ENCODE results near the gene SIKE1. TPM values are rescaled to one million over a fixed set of nuclear protein-coding genes. Genes with fewer than 3 reads are reported as not detected.
A peak's percentile ranks its signal among the peaks of the same experiment; 100 is the strongest.
"Not testable (repeated sequence)": the region's sequence is repeated elsewhere in the genome, so short reads cannot be mapped to it uniquely, and the experiment has no call there.

The SIKE1 gene
- total RNA-seq, 1 experiment from 2014 or later = 60.7 TPM

GRCh38 chr1:114779722-114780121 lies 763 bp downstream of the SIKE1 start:
- CTCF ChIA-PET = no interaction called here
- BruUV-seq (replicated peaks) = no TSS peak
- no peaks in the 10 kb centered on the region for H3K9me2 ChIP-seq (ENCODE audit: insufficient read depth)

GRCh38 chr1:114776726-114777125 lies 3.8 kb downstream of the SIKE1 start:
- Histone ChIP-seq H3K79me2 (ENCODE audit: insufficient read depth, low read length) (peaks cover 32% of the 10 kb centered on the region), H3K36me3 (ENCODE audit: control insufficient read depth in 1 of 2, insufficient read depth in 2 of 2, low read length in 2 of 2) (peaks cover 17 to 25% of the 10 kb centered on the region in 2 experiments; a peak in 3 of 4 replicates), H3K4me1 (ENCODE audit: control insufficient read depth in 1 of 2, insufficient read depth in 2 of 2, low read length in 2 of 2) (peaks cover 4 to 13% of the 10 kb centered on the region in 2 experiments; a peak in 3 of 4 replicates)
- H4K20me1 ChIP-seq (ENCODE audit: insufficient read depth); H3K4me3 ChIP-seq (replicated peaks in 1 of 2; ENCODE audit: low read depth in 1 of 2, low read length in 2 of 2); RAD21 ChIA-PET (ENCODE audit: low non-redundant PET in 1 of 2, low total read pairs in 2 of 2, uncharacterized antibody in 2 of 2, unreplicated experiment in 2 of 2); intact Hi-C loops (cut with micrococcal nuclease); DNase-seq (ENCODE audit: low read depth, low spot score); H3K9me3 ChIP-seq (ENCODE audit: control insufficient read depth in 1 of 2, insufficient read depth in 1 of 2, low read depth in 1 of 2, low read length in 2 of 2); ATAC-seq; H3K27me3 ChIP-seq (ENCODE audit: insufficient read depth, low read length); POLR2A ChIA-PET; H3K9me2 ChIP-seq (ENCODE audit: insufficient read depth); H2AFZ ChIP-seq (ENCODE audit: low read depth, low read length, poor library complexity, severe bottlenecking); BruUV-seq (replicated peaks); H3K4me2 ChIP-seq (ENCODE audit: low read length); H3K9ac ChIP-seq (ENCODE audit: low read length); H3K27ac ChIP-seq (ENCODE audit: low read depth, low read length): not testable (repeated sequence)
- CTCF ChIA-PET = interaction anchor here (0.7 kb wide), 1 partner anchor 12 kb away, joined by 4 read pairs; no protein-coding TSS in a partner anchor

More at GRCh38 chr1:114779722-114780121, 763 bp downstream of the SIKE1 start:
- Histone ChIP-seq H3K9me3 (ENCODE audit: control insufficient read depth in 1 of 2, insufficient read depth in 1 of 2, low read depth in 1 of 2, low read length in 2 of 2) (no peaks in the 10 kb centered on the region), H3K4me2 (ENCODE audit: low read length) (peak overlapping the region; percentile 81), H3K4me1 (ENCODE audit: control insufficient read depth in 1 of 2, insufficient read depth in 2 of 2, low read length in 2 of 2) (peaks cover 4 to 13% of the 10 kb centered on the region in 2 experiments; a peak in 3 of 4 replicates), H2AFZ (ENCODE audit: low read depth, low read length, poor library complexity, severe bottlenecking) (no peak overlapping the region), H4K20me1 (ENCODE audit: insufficient read depth) (no peaks in the 10 kb centered on the region), H3K9ac (ENCODE audit: low read length) (peak overlapping the region; percentile 81), H3K36me3 (ENCODE audit: control insufficient read depth in 1 of 2, insufficient read depth in 2 of 2, low read length in 2 of 2) (peaks cover 5 to 15% of the 10 kb centered on the region in 2 experiments; a peak in 2 of 4 replicates), H3K79me2 (ENCODE audit: insufficient read depth, low read length) (peaks cover 32% of the 10 kb centered on the region), H3K27ac (ENCODE audit: low read depth, low read length) (peak overlapping the region; percentile 82), H3K27me3 (ENCODE audit: insufficient read depth, low read length) (no peaks in the 10 kb centered on the region), H3K4me3 (replicated peaks in 1 of 2; ENCODE audit: low read depth in 1 of 2, low read length in 2 of 2) (peak overlapping the region; percentile 69 to 88)
- no peak for DNase-seq (ENCODE audit: low read depth, low spot score)
- TF ChIP-seq POLR2AphosphoS5 (IDR thresholded peaks at IDR 0.05; ENCODE audit: low read depth, low read length) (no peak), ELF1 (IDR thresholded peaks at IDR 0.05; ENCODE audit: borderline replicate concordance, low read depth) (no peak), YY1 (IDR thresholded peaks at IDR 0.05; ENCODE audit: extremely low read depth, insufficient replicate concordance, low read depth, low read length) (no peak), REST (IDR thresholded peaks at IDR 0.05; ENCODE audit: low read depth) (no peak), ZBTB33 (IDR thresholded peaks at IDR 0.05; ENCODE audit: extremely low read depth, insufficient replicate concordance, low read length) (no peak)
- ChIA-PET POLR2A (interaction anchor here (0.6 kb wide), 1 partner anchor 10 kb away, joined by 3 read pairs; no protein-coding TSS in a partner anchor), RAD21 (ENCODE audit: low non-redundant PET in 1 of 2, low total read pairs in 2 of 2, uncharacterized antibody in 2 of 2, unreplicated experiment in 2 of 2) (no interaction called here)
- no peak for ATAC-seq
- intact Hi-C loops (cut with micrococcal nuclease) = no loop called here

All from HCT116 (cell line).